GM10266 (cell line): ENCODE measurements around the gene NCAN.
A peak's percentile ranks its signal among the peaks of the same experiment; 100 is the strongest.

Experiments used
- DNase-seq: peaks from one replicate; pipeline ENCODE4 v3.0.0; 2012; ENCODE audit errors: extremely low spot score
- TF ChIP-seq, protein P1 (sequence below): IDR thresholded peaks from 2 replicates; pipeline ENCODE4 v1.5.1; 2012; ENCODE audit warnings: mild to moderate bottlenecking, low read depth; ENCODE audit not compliant: control insufficient read depth, insufficient read depth; ENCODE audit errors: missing control alignments

The NCAN gene

DNA sequence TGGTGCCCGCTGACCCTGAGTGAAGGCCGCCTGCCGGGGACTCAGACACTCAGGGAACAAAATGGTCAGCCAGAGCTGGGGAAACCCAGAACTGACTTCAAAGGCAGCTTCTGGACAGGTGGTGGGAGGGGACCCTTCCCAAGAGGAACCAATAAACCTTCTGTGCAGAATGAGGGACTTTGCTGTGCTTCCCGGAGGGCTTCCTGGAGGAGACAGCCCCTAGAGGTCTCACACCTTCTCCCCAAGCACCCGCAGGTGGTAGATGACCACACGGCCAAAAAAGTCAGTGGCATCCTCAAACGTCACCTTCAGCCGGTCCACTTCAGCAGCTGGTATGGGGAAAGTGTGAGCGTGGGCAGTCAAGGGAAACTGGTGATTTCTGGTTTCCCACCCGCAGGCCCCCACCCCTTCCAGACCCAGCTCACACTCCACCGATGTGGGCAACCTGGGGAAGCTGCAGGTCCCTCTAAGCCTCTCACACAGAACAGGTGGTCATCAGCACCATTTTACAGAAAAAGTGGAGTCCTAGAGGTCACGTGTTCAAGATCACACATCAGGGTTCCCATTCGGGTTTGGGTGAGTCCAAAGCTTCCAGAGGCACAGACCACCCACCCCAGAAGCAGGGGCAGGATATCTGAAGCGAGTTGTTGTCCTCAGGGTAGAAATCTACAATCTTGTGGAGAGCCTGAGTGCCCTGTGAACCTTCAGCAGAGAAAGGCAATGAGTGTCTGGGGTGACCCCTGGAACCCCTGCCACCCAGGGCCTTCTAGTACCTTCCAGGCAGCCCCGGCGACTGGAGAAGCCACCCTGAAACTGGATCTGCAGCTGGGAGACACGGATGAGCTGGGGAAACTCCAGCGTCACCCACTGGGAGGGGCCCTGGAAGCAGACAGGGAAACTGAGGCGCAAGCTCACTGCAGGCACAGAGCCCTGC lies 9.8 kb upstream of the NCAN start:
- TF ChIP-seq, protein P1, sequence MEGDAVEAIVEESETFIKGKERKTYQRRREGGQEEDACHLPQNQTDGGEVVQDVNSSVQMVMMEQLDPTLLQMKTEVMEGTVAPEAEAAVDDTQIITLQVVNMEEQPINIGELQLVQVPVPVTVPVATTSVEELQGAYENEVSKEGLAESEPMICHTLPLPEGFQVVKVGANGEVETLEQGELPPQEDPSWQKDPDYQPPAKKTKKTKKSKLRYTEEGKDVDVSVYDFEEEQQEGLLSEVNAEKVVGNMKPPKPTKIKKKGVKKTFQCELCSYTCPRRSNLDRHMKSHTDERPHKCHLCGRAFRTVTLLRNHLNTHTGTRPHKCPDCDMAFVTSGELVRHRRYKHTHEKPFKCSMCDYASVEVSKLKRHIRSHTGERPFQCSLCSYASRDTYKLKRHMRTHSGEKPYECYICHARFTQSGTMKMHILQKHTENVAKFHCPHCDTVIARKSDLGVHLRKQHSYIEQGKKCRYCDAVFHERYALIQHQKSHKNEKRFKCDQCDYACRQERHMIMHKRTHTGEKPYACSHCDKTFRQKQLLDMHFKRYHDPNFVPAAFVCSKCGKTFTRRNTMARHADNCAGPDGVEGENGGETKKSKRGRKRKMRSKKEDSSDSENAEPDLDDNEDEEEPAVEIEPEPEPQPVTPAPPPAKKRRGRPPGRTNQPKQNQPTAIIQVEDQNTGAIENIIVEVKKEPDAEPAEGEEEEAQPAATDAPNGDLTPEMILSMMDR, result no peak

DNA sequence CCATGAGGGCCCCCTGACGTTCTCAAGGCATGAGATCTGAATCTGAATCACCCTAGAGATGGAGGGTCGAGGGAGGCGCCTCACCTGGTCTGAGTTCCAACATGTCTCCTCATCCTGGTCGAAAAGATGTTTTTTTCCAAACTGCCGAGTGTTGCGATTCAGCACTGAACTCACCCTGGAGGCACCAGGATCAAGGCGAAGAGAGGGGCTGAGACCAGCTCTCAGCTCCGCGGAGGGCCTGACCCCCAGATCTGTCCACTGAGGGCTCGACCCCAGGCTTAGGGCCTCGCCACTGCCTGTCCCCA lies 9.1 kb upstream of the NCAN start:
- DNase-seq, result no peak
- TF ChIP-seq, protein P1, result no peak

More for the DNA sequence above, 9.8 kb upstream of the NCAN start:
- no peak for DNase-seq

DNA sequence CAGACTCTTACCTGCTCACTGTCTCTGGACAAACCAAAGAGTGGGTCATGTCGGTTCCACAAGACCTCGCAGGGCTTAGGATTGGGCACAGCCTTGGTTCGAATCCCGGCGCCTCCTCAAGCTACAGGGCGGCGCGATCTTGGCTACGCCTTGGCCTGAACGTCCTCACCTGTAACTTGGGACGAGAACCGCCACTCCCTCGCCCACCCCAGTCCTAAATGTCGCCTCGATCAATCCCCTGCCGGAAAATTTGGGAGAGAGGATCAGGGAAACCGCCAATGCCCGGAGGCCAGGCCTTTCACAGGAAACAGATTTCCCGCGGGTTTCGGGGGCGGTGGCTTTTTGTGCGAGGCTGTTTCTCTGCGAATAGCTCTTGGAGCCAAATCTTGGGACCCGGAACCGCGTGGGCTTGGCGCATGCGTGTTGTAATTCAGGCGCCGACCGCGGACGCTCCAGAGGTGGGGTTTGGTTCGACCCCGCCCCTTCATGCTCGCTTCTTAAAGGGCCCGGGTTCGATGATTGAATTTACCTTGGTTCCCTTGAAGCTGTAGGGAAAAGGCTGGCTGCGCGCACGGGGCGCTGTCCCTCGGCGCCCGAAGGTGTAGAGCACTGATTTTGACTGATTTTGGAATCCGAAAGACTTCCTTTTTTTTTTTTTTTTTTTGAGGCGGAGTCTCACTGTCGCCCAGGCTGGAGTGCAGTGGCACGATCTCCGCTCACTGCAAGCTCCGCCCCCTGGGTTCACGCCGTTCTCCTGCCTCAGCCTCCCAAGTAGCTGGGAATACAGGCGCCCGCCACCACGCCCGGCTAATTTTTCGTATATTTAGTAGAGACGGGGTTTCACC lies 8.5 kb upstream of the NCAN start, which contains the start of gene NR2C2AP:
TSS of gene NR2C2AP (minus strand) at position 403 of the 845 bp plus-strand sequence. CDS start at position 49, 354 bp downstream.
- TF ChIP-seq, protein P1, result no peak
- DNase-seq, result peak; percentile 97

DNA sequence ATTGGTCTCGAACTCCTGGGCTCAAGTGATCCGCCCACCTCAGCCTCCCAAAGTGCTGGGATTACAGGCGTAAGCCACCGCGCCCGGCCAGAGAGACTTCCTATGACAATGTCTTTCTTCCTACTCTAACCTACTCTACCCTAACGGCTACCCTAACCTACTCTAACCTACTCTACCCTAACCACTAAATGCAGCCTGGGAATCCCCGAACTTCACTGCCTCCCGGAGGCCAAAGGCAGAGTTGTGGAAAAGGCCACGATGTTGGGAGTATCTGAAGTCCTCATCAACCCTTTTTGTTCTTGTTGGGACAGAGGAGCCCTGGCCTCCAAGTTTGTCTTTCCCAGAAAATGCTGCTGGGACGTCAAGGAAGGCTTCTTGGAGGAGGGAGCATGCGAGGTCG lies 7.6 kb upstream of the NCAN start:
- TF ChIP-seq, protein P1, result no peak
- no peak for DNase-seq

DNA sequence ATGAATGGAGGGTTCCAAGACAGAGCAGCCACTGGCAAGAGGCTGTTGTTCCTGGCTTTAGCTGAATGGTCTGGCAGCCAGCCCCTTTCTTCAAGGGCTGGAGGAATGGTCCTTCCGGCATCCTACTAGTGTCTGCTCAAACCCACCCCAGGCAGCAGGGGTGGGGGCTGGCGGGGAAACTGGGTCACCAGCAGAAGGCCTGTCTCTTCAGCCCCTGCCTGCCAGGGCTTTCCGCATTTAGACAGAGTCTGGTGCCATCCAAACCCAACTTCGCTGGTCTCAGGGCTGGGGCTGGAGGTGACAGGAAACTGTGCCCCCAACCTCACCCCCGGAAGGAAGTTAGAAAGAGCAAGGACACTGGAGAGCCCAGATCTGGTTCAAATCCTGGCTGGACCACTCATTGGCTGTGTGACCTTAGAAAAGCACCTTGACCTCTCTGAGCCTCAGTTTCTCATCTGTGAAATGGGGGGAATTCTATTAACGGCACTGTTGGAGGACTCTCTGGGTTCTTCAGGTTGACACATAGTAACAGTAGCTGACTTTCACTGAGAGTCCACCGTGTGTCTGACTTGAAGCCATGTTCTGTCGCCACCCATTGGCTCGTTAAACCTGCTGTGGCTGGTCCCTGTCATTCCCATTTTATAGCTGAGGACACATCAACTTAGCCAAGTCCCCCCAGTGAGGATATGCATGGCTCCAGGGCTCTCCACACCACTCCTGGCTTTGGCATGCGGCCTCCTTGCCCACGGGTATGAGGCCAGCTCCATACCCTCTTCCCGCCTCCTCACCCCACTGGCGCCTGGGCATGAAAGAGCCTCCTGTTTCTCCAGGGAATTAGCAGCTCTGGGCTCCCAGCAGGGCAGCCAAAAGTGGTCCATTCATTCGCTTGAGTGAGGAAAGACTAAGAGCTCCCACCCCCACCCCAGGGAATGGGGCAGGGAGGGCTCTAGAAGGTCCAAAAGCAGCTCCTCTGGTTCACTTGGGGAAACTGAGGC lies 6.0 kb upstream of the NCAN start:
- DNase-seq, result no peak
- TF ChIP-seq, protein P1, result no peak

DNA sequence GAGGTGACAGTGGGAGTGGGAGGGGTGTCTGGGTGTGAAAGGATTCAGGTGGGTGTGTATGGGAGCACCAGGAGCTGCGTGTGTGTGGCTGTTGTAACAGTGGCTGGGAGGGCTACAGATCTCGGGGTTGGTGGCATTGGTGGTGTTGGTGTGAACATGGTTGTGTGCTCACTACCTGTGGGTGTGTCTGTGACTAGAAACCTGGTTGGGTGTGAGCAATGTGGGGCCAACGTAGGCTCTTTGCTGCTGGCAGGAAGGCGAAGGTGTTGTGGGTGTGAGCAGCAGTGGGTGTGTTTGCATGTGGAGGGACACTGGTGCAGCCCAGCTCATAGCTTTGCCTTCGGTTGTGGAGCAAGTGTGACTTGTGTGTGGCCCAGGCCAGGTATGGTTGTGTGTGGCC lies 4.8 kb upstream of the NCAN start:
- TF ChIP-seq, protein P1, result no peak
- no peak for DNase-seq
